Measurements from ENCODE around the gene MAP2K4.
"Not testable (repeated sequence)": the region's sequence is repeated elsewhere in the genome, so short reads cannot be mapped to it uniquely, and the experiment has no call there.

MAP2K4 gene

DNA sequence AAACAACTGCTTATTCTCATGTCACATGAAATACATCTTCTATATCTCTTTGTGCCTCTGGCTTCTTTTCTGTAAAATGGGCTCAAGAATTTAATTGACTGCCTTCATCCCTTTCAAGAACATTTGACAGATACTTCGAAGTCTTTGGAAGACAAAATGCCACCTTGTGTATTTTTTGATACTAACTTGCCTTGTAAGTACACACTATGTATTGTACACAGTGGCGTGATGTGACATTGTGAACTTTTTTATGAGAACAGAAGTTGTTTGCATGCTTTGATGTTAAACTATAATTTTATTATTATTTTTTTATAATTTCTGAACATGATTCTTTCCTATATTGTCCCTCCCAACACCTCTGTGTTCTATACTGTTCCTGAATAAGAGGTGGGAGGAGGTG, 73.7 kb downstream of the MAP2K4 start:
- DNase-seq = no peak

DNA sequence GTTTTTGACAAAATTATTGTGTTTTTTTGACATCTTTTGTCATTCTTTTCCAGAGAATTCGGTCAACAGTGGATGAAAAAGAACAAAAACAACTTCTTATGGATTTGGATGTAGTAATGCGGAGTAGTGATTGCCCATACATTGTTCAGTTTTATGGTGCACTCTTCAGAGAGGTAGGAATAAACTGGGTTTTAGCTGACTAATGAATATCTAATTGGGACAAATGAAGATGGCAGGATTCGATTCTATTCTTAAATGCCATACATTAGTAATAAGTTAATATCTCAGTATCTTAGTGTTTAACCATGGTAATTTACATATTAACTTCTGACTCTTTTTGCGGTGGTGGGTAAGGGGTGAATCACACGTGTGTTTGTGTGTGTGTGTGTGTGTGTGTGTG, 74.8 kb downstream of the MAP2K4 start:
- DNase-seq = no peak

DNA sequence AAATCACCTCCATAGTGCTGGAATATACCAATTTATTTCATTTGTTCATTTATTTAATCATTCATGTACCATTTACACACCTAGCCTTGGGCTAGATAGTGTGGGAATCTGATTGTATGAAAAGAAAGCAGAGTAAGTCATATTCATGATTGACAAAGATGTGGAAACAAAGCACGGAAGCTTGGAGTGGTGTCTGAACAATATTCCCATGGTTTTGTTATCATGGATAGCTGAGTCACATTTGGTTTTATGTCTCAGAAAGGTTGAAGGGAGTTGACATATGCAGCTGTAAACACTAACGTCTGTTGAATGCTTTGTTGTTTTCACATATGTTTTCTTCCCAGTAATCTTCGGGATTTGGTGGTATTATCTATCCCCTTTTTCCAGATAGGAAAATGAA, 76.6 kb downstream of the MAP2K4 start:
- no peak for DNase-seq

- DNase-seq = no peak
These were observed 77.9 kb downstream of the MAP2K4 start for GRCh38 chr17:12098568-12098967.

DNA sequence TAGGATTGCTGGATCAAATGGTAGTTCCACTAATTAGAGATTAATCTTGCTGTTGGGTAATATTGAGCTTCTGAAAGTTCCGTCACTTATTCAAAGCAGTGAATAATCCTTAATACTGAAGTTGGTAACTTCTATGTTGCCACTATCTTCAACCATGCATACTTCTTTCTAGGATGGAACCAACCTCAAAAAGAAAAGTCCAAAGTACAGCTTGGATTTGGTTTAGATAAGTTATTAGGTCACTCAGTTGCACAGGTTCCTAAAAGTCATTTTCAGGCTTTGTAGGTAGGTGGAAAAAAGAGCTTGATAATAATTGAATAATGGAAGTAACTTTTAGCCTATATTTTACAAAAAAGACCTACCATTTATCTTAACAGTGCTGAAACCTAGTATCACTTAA, 78.7 kb downstream of the MAP2K4 start:
- no peak for DNase-seq

DNA sequence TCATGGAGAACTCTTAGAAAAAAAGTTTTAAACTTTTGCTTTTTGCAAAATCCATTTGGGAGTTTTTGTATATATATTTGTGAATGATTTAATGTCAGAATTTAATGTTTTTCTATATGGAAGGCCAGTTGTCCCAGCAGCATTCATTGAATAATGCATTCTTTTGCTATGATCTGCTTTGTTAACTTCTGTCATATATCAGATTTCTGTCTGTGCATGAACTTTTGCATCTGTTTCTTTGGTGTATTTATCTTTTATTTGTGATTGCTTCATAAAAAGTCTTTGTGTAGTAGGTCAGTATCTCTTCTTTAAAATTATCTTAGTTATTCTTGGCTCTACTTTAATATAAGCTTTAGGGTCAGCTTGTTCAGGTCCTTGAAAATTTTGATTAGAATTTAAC, 84.2 kb downstream of the MAP2K4 start:
- DNase-seq = no peak

GRCh38 chr17:12107905-12108304, 87.2 kb downstream of the MAP2K4 start:
- DNase-seq = no peak

DNA sequence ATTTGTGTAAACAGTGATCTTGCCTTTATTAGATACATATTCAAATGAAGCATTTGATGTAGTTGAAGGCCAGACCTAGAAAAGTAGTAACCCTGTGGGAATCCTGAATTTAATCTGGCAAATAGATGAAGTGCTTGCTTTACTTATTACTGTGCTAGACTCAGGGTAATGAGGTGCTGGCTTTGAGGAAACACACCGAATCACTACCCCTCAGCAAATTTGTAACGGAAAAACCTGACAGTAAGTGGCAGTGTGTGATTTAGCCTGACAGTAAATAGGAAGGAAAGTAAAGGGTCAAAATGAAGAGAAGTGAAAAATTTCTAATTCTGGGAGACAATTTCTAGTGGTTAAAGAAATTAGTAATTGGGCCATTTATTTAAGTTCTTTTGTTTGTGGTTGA, 90.2 kb downstream of the MAP2K4 start:
- DNase-seq = no peak

DNA sequence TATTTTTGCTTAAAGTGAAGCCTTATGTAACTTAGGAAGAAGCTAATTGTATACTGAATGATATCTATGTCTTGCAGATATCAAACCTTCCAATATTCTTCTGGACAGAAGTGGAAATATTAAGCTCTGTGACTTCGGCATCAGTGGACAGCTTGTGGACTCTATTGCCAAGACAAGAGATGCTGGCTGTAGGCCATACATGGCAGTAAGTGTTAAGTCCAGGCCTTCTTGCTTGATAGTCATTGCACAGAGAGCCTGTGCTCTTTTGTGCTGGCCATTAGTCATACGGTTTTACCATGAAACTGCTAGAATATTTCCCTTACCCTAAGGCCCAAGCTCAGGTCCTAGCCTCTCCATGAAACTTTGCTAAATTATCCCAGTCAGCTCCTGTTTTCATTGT, 92.5 kb downstream of the MAP2K4 start:
- no peak for DNase-seq

DNA sequence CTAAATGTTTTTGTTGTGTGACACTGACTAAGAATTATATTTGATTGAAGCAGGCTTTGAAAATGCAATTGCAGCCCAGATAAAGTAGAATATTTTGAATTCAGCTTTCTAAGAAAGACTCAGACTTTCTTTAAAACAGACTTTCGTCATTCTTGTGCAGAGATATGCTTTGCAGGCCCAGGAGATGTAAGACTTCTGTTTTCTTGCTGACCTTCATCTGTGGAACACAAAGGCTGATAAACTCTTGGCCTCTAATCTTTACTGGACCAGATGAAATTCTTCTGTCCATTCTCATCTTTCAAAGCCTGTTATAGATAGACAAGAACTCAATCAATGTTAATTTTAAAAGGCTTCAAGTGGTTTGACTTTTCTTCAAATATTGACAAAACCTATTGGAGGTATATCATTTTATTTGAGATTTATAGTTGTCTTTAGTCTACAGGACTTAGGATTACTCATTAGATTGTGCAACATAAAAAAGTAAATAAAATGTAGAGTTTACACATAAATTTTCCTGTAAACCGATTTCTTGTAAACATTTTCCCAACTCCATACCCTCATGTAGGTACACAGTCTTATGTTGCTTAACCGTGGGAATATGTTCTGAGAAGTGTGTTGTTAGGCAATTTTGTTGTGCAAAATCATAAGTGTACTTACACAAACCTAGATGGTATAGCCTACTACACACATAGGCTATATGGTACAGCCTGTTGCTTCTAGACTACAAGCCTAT, 94.2 kb downstream of the MAP2K4 start:
- no peak for DNase-seq

- no peak for DNase-seq
These were observed 95.5 kb downstream of the MAP2K4 start for GRCh38 chr17:12116143-12116542.

DNA sequence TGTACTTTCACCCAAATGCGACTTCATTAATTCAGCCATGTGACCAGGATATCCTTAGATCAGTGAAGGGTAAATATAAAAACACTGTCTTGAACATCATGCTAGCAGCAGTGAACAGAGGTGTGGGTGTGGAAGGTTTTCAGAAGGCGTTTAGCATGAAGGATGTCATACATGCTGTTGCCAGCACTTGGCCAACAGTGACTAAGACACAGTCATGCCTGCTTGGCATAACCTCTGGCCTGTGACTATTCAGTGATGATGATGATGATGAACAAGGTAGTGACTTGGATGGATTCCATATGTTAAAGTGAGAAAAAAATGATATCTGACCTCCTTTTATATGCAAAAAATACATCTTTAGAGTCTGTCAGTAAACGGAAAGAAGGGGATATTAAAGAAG, 97.9 kb downstream of the MAP2K4 start:
- DNase-seq = no peak

- no peak for DNase-seq
These were observed 101.4 kb downstream of the MAP2K4 start for GRCh38 chr17:12122075-12122474.

DNA sequence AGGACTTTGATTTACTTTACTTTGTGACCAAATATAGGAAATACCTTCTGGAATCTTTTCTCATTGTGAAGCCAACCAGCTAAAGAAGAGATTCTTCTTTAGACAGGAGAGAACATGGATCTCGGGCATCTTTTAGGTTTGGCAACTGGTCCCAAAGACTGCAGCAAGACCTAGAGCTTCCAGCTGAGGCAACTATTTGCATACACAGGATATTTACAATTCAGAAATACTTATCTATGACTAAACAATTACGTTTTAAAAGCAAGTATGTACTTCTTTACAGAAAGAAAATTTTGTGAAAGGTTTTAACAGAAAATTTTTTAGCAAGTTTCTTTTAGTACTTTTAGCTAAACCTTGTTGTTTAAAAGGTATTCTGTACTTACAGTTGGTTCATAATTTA, 106.5 kb downstream of the MAP2K4 start:
- DNase-seq = no peak

GRCh38 chr17:12127667-12128066, 107.0 kb downstream of the MAP2K4 start:
- no peak for DNase-seq

- DNase-seq = no peak
These were observed 108.3 kb downstream of the MAP2K4 start for GRCh38 chr17:12128946-12129345.

GRCh38 chr17:12133183-12133582, 112.5 kb downstream of the MAP2K4 start:
- no peak for DNase-seq

DNA sequence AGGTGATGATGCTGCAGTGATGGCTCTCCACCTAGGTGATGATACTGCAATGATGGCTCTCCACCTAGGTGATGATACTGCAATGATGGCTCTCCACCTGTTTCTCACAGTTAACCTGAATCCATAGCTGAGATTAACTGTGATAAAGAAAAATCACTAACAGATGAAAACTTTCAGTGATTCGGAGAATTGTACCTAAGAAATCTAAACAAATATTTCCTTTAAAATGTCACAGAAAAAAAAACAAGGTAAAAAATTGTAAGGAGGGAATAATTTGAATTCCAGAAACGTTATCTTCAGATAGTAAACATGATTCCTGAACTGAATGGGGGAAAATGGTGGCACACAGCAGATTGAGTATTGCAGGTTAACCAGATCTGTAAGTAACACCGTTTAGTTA, 113.4 kb downstream of the MAP2K4 start:
- DNase-seq = no peak

DNA sequence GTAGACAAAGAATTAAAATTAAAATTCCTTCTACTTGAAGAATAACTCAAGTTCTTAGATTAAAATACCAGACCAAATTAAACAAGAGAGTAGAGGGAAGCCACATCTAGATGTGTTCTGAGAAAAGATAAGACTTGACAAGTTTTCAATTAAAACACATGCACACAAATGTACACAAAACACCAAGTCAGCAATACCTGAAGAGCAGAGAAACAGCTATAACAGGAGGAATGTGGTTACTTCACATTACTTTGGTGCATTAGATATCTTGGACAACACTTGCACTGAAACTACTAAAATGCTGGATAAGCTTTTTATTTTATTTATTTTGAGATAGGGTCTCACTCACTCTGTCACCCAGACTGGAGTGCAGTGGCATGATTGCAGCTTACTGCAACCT, 113.9 kb downstream of the MAP2K4 start:
- no peak for DNase-seq

DNA sequence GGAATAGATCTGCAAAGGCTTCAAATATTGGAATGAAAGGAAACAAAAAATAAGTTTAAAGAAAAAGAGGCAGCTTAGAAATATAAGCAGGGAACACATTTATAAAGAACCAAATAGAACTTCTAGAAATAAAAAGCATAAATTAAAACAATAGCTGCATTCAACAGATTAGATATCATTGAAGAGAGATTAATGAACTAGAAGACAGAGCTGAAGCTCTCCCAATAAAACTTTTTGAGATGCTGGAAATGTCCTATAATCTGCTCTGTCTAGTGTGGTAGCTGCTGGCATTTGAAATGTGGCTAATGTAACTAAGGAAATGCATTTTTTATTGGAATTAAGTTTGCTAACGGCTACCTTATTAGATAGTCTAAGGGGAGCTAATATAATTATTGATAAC, 115.6 kb downstream of the MAP2K4 start:
- no peak for DNase-seq

- no peak for DNase-seq
These were observed 116.0 kb downstream of the MAP2K4 start for GRCh38 chr17:12136646-12137045.

- no peak for DNase-seq
These were observed 117.2 kb downstream of the MAP2K4 start for GRCh38 chr17:12137859-12138258.

DNA sequence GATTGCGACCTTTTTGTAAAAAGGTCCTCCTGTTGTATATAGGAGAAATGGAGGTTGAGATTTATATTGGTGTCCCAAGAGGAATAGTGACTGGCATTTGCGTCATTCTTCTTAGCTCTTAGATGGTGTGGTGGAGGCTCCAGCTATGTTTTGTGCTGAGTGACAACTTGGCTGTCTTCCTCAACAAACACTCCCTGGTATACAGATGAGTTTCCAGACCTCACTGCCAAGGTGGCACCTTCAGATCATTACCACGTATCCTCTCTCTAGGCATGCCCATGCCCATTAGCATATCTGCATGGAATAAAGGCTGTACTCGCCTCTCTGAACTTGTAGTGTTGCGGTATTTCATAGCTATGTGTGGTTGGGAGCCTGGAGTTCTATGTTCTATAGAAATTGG, 120.0 kb downstream of the MAP2K4 start:
- DNase-seq = no peak

- not testable (repeated sequence) for DNase-seq
These were observed 141.5 kb downstream of the MAP2K4 start for GRCh38 chr17:12162187-12162586.

- DNase-seq = no peak
These were observed 143.4 kb downstream of the MAP2K4 start for GRCh38 chr17:12164085-12164484.

Measured in CD4-positive, alpha-beta T cell treated with Interleukin-17A for 4 hours (primary cell).